ENCODE data around the gene BRIP1. TPM values are rescaled to one million over a fixed set of nuclear protein-coding genes. Genes with fewer than 3 reads are reported as not detected.

BRIP1 gene
- total and polyA plus RNA-seq, 2 experiments from 2014 or later, result 8.0 to 23.1 TPM

GRCh38 chr17:61744252-61744651, 119.1 kb downstream of the BRIP1 start:
- H2AFZ ChIP-seq, result no peak overlapping the region
- no peak overlapping the region for H3K4me2 ChIP-seq
- H3K9me2 ChIP-seq (ENCODE audit: insufficient read depth), result peaks cover 3% of the 10 kb centered on the region; the same call in 1 of the 2 replicates
- Mint-ChIP-seq H3K4me1 (no peaks in the 10 kb centered on the region), H3K27ac (no peak overlapping the region), H3K36me3 (ENCODE audit: low read depth) (peaks cover 62% of the 10 kb centered on the region), H3K4me3 (no peak overlapping the region), H3K9me3 (peaks cover 27% of the 10 kb centered on the region), H3K27me3 (ENCODE audit: insufficient read depth, low read depth, poor library complexity) (no peaks in the 10 kb centered on the region)
- no peak overlapping the region for H3K27ac ChIP-seq (ENCODE audit: low read depth)
- H3K27me3 ChIP-seq (ENCODE audit: insufficient read depth), result no peaks in the 10 kb centered on the region
- no peaks in the 10 kb centered on the region for H3F3A ChIP-seq (replicated peaks; ENCODE audit: low read depth)
- TF ChIP-seq REST (IDR thresholded peaks at IDR 0.05; ENCODE audit: unreplicated experiment), result no peak
- TF ChIP-seq ZNF114 (CRISPR knock-in tag; IDR thresholded peaks at IDR 0.05), result no peak
- TF ChIP-seq CREB1 (CRISPR knock-in tag; IDR thresholded peaks at IDR 0.05; ENCODE audit: low read depth), result no peak
- TF ChIP-seq ZNF462 (CRISPR knock-in tag; IDR thresholded peaks at IDR 0.05), result no peak
- DNase-seq (ENCODE audit: low spot score) (no peak), ATAC-seq (no peak)
- no peaks in the 10 kb centered on the region for H4K20me1 ChIP-seq (replicated peaks; ENCODE audit: insufficient read depth)
- H3K4me3 ChIP-seq, result no peak overlapping the region
- H3K36me3 ChIP-seq (ENCODE audit: insufficient read depth), result peaks cover 15% of the 10 kb centered on the region; the same call in 1 of the 2 replicates
- no peaks in the 10 kb centered on the region for H3K79me2 ChIP-seq (replicated peaks; ENCODE audit: insufficient read depth)
- H3K4me1 ChIP-seq (ENCODE audit: insufficient read depth), result no peaks in the 10 kb centered on the region

Data from GM23338 (cell line).